HUES48 (cell line): ENCODE measurements around the gene RGS6.

Source experiments
- H3K27ac ChIP-seq: one replicate; pipeline ENCODE4 v1.7.0; 2013; ENCODE audit warnings: low read depth, low read length, inconsistent platforms
- H3K27me3 ChIP-seq: 2 replicates; pipeline ENCODE4 v1.6.1; 2013; ENCODE audit warnings: mild to moderate bottlenecking, low read length; ENCODE audit not compliant: control insufficient read depth, insufficient read depth
- H3K36me3 ChIP-seq: 2 replicates; pipeline ENCODE4 v1.6.1; 2013; ENCODE audit warnings: low read length; ENCODE audit not compliant: control insufficient read depth, insufficient read depth
- H3K4me1 ChIP-seq: 2 replicates; pipeline ENCODE4 v1.6.1; 2013; ENCODE audit warnings: mild to moderate bottlenecking, low read length; ENCODE audit not compliant: control insufficient read depth, insufficient read depth
- H3K4me3 ChIP-seq: 2 replicates; pipeline ENCODE4 v1.5.1; 2013; ENCODE audit warnings: mild to moderate bottlenecking, low read depth, low read length
- H3K9ac ChIP-seq: 2 replicates; pipeline ENCODE4 v1.6.1; 2013; ENCODE audit warnings: mild to moderate bottlenecking, low read depth, low read length, moderate library complexity
- H3K9me3 ChIP-seq: 2 replicates; pipeline ENCODE4 v1.6.1; 2013; ENCODE audit warnings: low read length; ENCODE audit not compliant: control insufficient read depth, insufficient read depth

The RGS6 gene

DNA sequence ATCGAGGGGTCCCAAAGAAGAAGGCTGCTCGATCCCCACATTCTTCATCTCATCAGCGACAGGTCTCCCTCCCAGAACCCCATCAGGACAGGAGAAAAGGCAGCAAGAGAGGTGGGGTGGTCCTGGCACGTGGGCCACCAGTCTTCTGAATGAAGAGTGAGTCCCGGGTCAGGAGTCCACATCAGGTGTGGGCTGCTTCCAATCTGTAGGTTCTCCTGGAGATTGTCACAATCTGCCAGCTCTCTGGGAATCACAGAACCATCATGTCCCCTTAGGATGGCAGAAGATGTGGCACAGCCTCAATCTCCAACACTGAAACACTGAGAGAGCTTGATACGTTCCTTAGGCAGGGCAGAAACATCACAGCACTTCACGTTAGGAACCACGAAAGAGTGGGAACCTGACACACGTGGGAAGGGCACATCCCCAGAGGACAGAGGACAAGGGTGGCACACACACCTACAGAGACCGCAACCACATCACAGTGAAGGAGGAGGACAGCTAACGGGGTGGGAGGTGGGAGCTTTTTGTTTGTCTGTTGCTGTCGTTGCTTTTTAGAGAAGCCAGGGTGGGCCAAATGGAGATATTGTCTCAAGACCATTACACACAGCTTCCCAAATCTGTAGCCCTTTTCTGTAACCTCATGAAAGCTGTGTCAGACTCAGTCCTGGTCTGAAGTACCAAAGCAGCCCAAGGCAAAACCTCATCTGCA, 677.1 kb downstream of the RGS6 start:
- no peaks in the 10 kb centered on the region for H3K9me3 ChIP-seq
- H3K4me3 ChIP-seq: no peak overlapping the region
- H3K27ac ChIP-seq: no peak overlapping the region
- H3K9ac ChIP-seq: no peak overlapping the region
- H3K27me3 ChIP-seq: no peaks in the 10 kb centered on the region
- H3K4me1 ChIP-seq: no peaks in the 10 kb centered on the region
- no peaks in the 10 kb centered on the region for H3K36me3 ChIP-seq

DNA sequence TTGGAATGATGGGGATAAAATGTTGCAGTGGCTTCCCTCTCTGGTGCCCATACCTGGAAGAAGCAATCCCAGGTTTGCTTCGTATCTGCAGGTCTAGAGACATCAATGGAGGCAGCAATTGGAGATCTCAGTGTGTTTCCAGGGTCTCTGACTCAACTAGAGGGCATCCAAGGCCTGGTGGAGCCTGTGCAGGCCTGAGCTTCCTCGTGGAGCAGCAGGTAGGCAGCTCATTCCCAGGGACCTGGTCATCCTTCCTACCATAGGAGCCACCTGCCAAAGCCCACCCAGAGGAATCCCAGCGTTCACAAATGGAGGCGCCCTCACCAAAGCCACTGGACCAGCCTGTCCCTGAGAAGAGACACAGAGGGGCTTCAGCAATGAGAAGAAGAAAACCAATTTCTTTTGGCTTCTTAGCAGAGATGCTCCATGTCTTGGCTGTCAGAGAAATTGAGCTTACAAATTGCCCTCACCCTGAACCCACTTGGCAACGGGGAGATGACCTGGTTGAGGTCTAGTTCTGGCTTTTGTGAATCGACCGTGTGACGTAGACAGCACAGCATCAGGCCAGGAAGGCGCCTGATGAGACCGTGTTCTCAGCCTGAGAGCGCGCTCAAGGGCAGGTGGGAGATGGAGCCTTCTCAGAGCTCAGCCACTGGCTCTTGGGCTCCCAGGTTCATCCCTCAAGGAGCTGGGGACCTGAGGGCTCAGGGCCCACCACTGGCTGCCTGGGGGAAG, 678.0 kb downstream of the RGS6 start:
- no peaks in the 10 kb centered on the region for H3K9me3 ChIP-seq
- H3K4me1 ChIP-seq: no peaks in the 10 kb centered on the region
- no peak overlapping the region for H3K9ac ChIP-seq
- H3K27me3 ChIP-seq: no peaks in the 10 kb centered on the region
- no peaks in the 10 kb centered on the region for H3K36me3 ChIP-seq
- H3K27ac ChIP-seq: no peak overlapping the region
- H3K4me3 ChIP-seq: no peak overlapping the region

DNA sequence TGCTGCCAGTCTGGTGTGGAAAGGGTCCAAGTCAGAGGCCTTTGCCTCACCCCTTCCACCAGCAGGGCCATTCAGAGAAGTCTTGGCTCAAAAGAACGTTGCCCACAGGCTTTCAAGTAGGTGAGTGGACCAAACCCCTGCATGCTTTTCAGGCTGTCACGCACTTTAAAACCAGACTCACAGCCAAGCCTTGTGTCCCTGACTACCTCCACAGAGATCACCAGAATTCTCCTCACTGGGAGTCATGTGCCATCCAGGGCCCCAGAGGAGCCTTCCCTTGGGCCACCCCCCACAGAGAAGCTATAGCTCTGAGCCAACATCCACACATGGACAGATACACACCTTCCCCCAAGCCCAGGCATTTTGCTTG, 678.6 kb downstream of the RGS6 start:
- Histone ChIP-seq H3K4me3 (no peak overlapping the region), H3K9ac (no peak overlapping the region), H3K9me3 (no peaks in the 10 kb centered on the region), H3K27me3 (no peaks in the 10 kb centered on the region), H3K36me3 (no peaks in the 10 kb centered on the region), H3K27ac (no peak overlapping the region), H3K4me1 (no peaks in the 10 kb centered on the region; the same call in 1 of the 2 replicates)

DNA sequence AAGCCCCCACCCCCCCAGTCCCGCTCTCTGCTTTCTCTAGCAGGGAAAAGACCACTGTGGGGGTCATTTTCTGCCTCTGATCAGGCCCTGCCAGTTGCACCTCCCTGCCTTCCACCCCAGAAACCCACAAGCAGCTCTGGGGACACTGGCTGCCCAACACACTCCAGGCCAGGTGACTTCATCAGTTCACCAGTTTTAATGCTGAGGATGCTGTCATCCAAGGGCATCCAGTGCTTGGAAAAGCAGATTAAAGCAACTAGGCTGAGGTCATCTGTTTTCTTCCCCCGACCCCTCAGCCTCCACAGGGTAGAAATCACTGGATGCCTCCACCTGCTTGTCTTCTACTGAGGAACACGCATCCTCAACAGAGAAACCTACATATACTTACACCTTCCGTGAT, 679.3 kb downstream of the RGS6 start:
- Histone ChIP-seq H3K9ac (no peak overlapping the region), H3K4me1 (no peaks in the 10 kb centered on the region; the same call in 1 of the 2 replicates)

DNA sequence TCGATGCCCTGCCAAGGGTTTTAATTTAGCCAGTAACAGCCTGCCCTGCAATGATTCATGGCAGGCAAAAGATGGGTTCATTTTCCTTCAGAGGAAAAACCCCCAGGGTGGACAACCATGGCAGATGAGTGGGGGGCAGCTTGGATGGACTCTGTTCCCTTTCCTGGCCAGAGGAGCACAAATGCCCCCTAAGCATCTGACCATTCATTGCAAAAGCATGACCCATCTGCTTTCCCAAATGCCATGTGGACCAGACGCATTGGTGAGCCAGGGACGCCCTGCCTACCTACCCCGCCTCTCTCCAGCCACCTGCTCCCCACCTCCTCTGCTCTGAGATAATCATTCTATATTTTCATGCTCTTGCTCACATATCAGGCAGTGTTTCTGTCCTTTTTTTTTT, 679.8 kb downstream of the RGS6 start:
- H3K36me3 ChIP-seq: no peaks in the 10 kb centered on the region
- H3K4me3 ChIP-seq: no peak overlapping the region
- no peaks in the 10 kb centered on the region for H3K9me3 ChIP-seq
- H3K27me3 ChIP-seq: no peaks in the 10 kb centered on the region
- no peaks in the 10 kb centered on the region; the same call in 1 of the 2 replicates for H3K4me1 ChIP-seq
- H3K27ac ChIP-seq: no peak overlapping the region
- H3K9ac ChIP-seq: no peak overlapping the region

More for the DNA sequence above, 679.3 kb downstream of the RGS6 start:
- no peaks in the 10 kb centered on the region for H3K36me3 ChIP-seq
- H3K4me3 ChIP-seq: no peak overlapping the region
- no peaks in the 10 kb centered on the region for H3K27me3 ChIP-seq
- no peaks in the 10 kb centered on the region for H3K9me3 ChIP-seq
- no peak overlapping the region for H3K27ac ChIP-seq

DNA sequence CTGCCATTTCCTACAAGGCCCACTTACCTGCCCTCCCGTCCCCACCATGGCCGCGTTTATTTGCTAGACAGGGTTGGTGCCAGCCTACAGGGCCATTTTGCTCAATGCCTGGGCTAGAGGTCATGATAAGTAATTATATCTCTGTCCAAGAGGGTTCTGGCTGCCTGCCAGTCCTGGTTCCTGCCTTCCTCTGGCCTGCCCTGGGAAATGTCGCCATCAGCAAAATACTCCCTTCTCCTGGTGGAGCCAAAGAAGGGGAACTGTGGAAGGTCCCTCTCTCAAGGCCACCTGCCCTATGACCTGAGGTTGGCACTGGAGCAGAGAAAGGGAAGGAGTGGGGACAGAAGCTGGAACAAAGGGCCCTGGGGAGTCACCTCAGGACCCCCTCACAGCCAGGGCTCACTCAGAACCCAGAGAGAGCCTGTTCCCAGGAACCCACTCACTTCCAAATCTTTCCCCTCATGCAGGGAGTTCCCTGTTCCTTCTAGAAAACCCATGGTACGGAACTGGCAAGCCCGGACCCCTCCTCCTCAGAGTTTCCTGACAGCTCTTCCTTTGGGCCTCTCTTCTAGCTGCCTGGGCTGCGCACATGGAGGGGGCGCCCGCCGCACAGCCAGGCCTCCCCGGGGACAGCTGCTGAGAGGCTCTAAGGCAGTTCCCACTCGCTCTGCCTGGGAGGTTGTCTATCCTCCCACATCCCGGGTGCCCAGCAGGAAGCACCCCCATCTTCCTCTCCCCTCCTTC, 681.2 kb downstream of the RGS6 start:
- Histone ChIP-seq H3K27ac (no peak overlapping the region), H3K4me3 (no peak overlapping the region), H3K9ac (no peak overlapping the region), H3K4me1 (no peaks in the 10 kb centered on the region; the same call in 1 of the 2 replicates), H3K9me3 (no peaks in the 10 kb centered on the region), H3K36me3 (no peaks in the 10 kb centered on the region), H3K27me3 (no peaks in the 10 kb centered on the region)

DNA sequence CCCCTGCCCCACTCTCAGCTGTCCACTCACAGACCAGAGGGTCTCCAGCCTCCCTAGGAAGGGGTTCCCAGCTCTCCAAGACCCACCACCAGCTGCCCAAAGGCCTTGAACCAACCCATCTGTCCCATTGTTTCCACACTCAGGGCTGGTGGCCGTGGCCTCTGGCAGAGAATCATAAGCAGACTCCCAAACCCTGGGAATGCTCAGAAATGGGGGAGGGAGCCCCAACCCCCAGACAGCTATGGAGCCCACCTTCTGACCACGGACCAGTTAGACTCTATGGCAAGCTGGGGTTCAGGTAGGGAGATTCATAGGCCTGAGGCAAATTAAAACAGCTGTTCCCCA, 681.7 kb downstream of the RGS6 start:
- Histone ChIP-seq H3K27ac (no peak overlapping the region), H3K4me3 (no peak overlapping the region), H3K4me1 (no peaks in the 10 kb centered on the region; the same call in 1 of the 2 replicates), H3K9me3 (no peaks in the 10 kb centered on the region), H3K36me3 (no peaks in the 10 kb centered on the region), H3K27me3 (no peaks in the 10 kb centered on the region), H3K9ac (no peak overlapping the region)

DNA sequence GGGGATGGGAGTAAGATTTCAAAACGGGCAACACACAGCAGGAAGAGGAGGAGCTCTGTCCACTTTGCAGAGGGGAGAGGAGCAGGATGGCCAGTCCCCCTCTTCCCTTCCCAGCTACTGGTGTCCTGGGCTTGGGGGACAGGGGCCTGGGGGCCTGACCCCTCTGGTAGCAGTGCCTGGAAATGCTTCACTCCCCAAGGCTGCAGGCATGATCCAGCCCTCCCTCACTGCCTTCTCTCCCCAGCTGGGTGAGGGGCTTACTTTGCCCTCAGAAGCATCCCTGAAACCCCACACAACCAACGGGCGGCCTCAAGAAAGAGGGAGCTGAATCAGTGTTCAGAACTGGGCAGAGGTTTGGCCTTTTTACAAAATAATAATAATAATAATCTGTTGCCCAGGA, 682.1 kb downstream of the RGS6 start:
- no peaks in the 10 kb centered on the region for H3K9me3 ChIP-seq
- H3K27ac ChIP-seq: no peak overlapping the region
- H3K9ac ChIP-seq: no peak overlapping the region
- no peaks in the 10 kb centered on the region; the same call in 1 of the 2 replicates for H3K4me1 ChIP-seq
- no peaks in the 10 kb centered on the region for H3K27me3 ChIP-seq
- no peaks in the 10 kb centered on the region for H3K36me3 ChIP-seq
- no peak overlapping the region for H3K4me3 ChIP-seq

DNA sequence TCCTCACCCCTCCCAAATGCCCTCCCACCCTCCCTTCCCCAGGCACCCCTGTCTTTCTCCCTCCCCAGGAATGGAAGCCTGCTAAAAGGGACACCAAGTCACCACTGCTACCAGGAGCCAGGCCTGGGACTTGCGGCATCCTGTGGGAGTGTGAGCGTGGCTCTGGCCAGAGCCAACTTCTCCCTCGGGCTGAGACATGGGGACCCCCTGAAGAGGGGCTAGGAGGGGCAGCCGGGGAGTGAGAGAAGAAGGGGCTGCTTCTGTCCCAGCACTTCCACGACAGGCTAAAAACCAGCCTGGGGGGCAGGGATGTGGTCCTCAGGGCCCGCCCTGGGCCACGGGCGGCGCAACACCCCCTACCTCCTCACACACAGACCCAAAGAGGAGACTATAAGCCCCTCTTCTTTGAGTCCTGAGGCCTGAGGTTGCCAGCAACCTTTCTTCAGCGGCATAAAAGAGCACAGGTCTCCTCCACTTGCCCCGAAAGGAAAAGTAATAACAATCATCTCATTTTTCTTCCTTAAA, 682.7 kb downstream of the RGS6 start:
- H3K9me3 ChIP-seq: no peaks in the 10 kb centered on the region
- H3K27ac ChIP-seq: no peak overlapping the region
- H3K27me3 ChIP-seq: no peaks in the 10 kb centered on the region
- H3K9ac ChIP-seq: no peak overlapping the region
- no peaks in the 10 kb centered on the region; the same call in 1 of the 2 replicates for H3K4me1 ChIP-seq
- no peaks in the 10 kb centered on the region for H3K36me3 ChIP-seq
- no peak overlapping the region for H3K4me3 ChIP-seq

DNA sequence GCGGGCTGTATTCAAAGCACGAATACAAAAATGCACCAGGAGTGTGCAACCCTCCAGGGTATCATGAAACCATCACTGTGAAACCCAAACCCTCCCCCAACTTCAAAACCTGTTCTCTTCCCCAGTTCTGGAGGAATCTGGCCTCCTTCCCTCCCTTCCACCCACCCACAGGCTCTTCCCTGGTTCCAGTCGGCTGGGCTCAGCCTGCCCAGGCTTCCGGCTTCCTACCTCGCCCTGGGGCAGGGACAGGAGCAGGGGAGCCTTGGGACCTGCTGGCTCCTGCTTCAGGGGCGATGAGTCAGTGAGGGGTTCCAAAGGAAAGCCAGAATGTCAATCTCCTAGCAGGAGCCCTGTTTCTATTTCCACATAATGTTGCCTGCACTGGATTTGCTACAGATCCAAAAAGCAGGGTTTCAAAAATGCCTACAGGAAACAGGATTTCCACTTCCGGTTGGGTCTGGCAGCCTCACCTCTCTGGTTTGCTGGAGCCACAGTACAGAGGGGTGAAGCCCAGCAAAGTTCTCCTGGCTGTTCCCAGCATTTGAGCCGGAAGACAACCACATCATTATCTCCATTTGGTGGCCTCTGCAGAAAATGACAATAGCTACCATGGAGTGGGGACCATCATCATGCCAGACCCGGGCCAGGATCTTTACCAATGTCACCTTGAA, 683.4 kb downstream of the RGS6 start:
- H3K27me3 ChIP-seq: no peaks in the 10 kb centered on the region
- H3K9ac ChIP-seq: no peak overlapping the region
- no peaks in the 10 kb centered on the region; the same call in 1 of the 2 replicates for H3K4me1 ChIP-seq
- H3K27ac ChIP-seq: no peak overlapping the region
- H3K9me3 ChIP-seq: no peaks in the 10 kb centered on the region
- no peak overlapping the region for H3K4me3 ChIP-seq
- H3K36me3 ChIP-seq: no peaks in the 10 kb centered on the region
